Mucosa of descending colon (tissue), 3 donors: ENCODE data around the gene RNU4-1. TPM values are rescaled to one million over a fixed set of nuclear protein-coding genes. Genes with fewer than 3 reads are reported as not detected.

ENCODE experiments used
- ATAC-seq: fragments of 200-7000 bp; cut with Tn5 transposase; one replicate; pipeline ENCODE4 v1.9.1; 2020; ENCODE audit warnings: mild to moderate bottlenecking, moderate library complexity
- DNase-seq, 3 donors: peaks; one replicate each; pipeline ENCODE4 v3.0.0-alpha.2; 2020
- H3K36me3 ChIP-seq: fragments of 200-600 bp; one replicate; pipeline ENCODE4 v1.8.0; 2021; ENCODE audit warnings: low read depth, mild to moderate bottlenecking
- H3K4me1 ChIP-seq: fragments of 200-600 bp; one replicate; pipeline ENCODE4 v1.8.0; 2021; ENCODE audit warnings: low read depth, mild to moderate bottlenecking
- H3K4me3 ChIP-seq: fragments of 200-600 bp; one replicate; pipeline ENCODE4 v1.8.0; 2021; ENCODE audit warnings: mild to moderate bottlenecking
- H3K9me3 ChIP-seq: fragments of 200-600 bp; one replicate; pipeline ENCODE4 v1.8.0; 2021; ENCODE audit warnings: mild to moderate bottlenecking
- CTCF ChIP-seq: fragments of 200-600 bp; IDR thresholded peaks from one replicate; pipeline ENCODE4 v1.8.0; 2022; ENCODE audit warnings: antibody characterized with exemption, mild to moderate bottlenecking
- intact Hi-C, 2 donors: fragments of 100-400 bp; cut with DNase I in 1 of 2; cut with micrococcal nuclease in 1 of 2; formaldehyde crosslinking; loops; one replicate each; pipeline versions ENCODE4 v1.11.0 to v1.11.1; 2022; cut with DNase I, micrococcal nuclease
- total RNA-seq, 3 donors: library from RNA; stranded (reverse); fragmentation: NEBNext Ultra II Directional in 2 of 3; extraction: Animal tissue kit (Norgen Biotek cat#: 25700) in 2 of 3; gene quantifications; one replicate each; pipeline versions ENCODE4 v1.2.1 to v1.2.4, GENCODE V29; 2021 to 2023
- donor health status: DM: no; HTN: no; CAD: no; lungs with moderate emphysema.
- donor health status: DM: no; HTN: no; CAD: no.
- donor health status: DM: no; HTN: yes; CAD: no.

RNU4-1 gene
- total RNA-seq, 3 donors from 2014 or later: 2,217 to 4,015 (median 3,130) TPM

GRCh38 chr12:120284381-120284780 lies 8.7 kb downstream of the RNU4-1 start:
- TF ChIP-seq CTCF: no peak
- Histone ChIP-seq H3K9me3 (no peaks in the 10 kb centered on the region), H3K36me3 (no peaks in the 10 kb centered on the region), H3K4me3 (no peak overlapping the region), H3K4me1 (no peaks in the 10 kb centered on the region)
- ATAC-seq: no peak
- DNase-seq: no peak
- intact Hi-C loops: no loop called here

- no peaks in the 10 kb centered on the region for H3K4me1 ChIP-seq
- H3K36me3 ChIP-seq: no peaks in the 10 kb centered on the region
- no peak for TF ChIP-seq CTCF
- no peak for ATAC-seq
- no peak overlapping the region for H3K4me3 ChIP-seq
- no peaks in the 10 kb centered on the region for H3K9me3 ChIP-seq
- no peak for DNase-seq
- intact Hi-C loops: no loop called here
These were observed 9.7 kb downstream of the RNU4-1 start for GRCh38 chr12:120283318-120283717.

GRCh38 chr12:120278137-120279069 lies 14.6 kb downstream of the RNU4-1 start:
- Histone ChIP-seq H3K9me3 (no peaks in the 10 kb centered on the region), H3K36me3 (no peaks in the 10 kb centered on the region), H3K4me3 (no peak overlapping the region), H3K4me1 (no peaks in the 10 kb centered on the region)
- ATAC-seq (no peak), DNase-seq (no peak)
- intact Hi-C loops: no loop called here
- TF ChIP-seq CTCF: no peak

DNA sequence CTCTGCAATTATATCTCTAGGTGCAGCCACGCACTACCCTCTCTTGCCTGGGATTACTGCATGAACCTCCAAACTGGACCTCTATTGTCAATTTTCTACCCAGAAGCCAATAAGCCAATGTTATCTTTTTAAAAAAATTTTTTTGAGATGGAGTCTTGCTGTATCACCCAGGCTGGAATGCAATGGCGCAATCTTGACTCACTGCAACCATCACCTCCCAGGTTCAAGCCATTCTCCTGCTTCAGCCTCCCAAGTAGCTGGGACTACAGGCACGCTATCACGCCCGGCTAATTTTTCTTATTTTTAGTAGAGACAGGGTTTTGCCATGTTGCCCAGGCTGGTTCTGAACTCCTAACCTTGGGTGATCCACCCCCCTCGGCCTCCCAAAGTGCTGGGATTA lies 16.3 kb downstream of the RNU4-1 start:
- Histone ChIP-seq H3K36me3 (no peaks in the 10 kb centered on the region), H3K4me3 (no peak overlapping the region), H3K9me3 (no peaks in the 10 kb centered on the region), H3K4me1 (no peaks in the 10 kb centered on the region)
- DNase-seq: no peak
- intact Hi-C loops: no loop called here
- no peak for ATAC-seq
- TF ChIP-seq CTCF: no peak

DNA sequence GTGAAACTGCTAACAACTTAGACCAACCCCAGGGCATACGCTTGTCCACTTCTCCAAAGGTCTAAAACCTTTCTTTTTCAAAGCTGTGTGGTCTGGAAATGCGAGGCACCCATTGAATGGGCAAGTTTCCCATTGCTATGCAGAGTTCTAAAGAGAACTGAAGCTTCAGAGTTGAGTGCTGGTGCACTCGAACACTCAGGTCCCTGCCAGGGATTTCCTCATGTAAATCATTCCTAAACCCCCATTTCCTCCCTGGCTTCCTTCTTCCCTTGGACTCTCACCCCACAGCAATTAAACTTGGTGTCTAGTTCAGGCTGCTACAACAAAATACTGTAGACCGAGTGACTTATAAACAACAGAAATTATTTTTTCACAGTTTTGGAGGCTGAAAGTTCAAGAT lies 25.3 kb downstream of the RNU4-1 start:
- intact Hi-C loops: loop anchor here (2.0 to 5.0 kb wide), 2 partner anchors 39 to 40 kb away; no protein-coding TSS in a partner anchor
- Histone ChIP-seq H3K4me3 (no peak overlapping the region), H3K36me3 (no peaks in the 10 kb centered on the region), H3K9me3 (no peaks in the 10 kb centered on the region), H3K4me1 (peaks cover 22% of the 10 kb centered on the region)
- peak; percentile 63 for ATAC-seq
- TF ChIP-seq CTCF: no peak
- DNase-seq: peak in 1 of 3 donors; percentile 23
